ENCODE measurements around the gene MYF6. TPM values are rescaled to one million over a fixed set of nuclear protein-coding genes. Genes with fewer than 3 reads are reported as not detected.
"Not testable (repeated sequence)": the region's sequence is repeated elsewhere in the genome, so short reads cannot be mapped to it uniquely, and the experiment has no call there.

Gene MYF6
- polyA plus RNA-seq (2013, experiment 1 of 2): not detected
- not detected for polyA plus RNA-seq (2013, experiment 2 of 2)

DNA sequence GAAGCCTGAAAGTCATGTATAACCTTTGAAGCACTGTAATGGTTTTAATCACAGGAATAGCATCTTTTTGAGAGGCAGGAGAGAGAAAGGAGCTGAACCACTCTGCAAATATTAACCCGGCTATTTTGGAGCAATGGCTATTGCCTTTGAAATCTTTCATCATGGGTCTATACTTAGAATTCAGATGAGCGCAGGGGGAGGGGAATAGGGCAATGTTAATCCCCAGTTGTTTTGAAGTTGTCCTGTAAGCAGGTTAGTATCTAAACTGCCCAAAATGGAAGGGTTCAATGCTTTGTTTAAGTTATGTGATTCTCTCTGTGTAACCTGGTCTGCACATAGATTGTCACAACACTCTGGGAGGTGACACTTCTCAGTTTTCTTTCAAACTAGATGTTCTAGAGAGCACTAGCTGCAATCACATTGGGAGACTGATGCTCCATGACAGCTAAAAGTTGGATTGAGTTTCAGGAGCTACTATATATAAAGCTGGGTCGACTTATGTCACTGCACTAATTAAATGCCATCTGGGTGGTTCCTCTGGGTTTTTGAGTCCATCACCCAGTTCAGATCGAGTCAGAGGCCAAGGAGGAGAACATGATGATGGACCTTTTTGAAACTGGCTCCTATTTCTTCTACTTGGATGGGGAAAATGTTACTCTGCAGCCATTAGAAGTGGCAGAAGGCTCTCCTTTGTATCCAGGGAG, at the start of gene MYF6:
TSS of gene MYF6 (plus strand) at position 509 of the 704 bp plus-strand sequence. CDS start at position 595, 86 bp downstream.
- Histone ChIP-seq H3K27ac (ENCODE audit: low read depth, low read length, severe bottlenecking) (no peak within 1 kb of the TSS), H3K9me3 (ENCODE audit: control insufficient read depth, low read length) (no peaks in the 10 kb centered on the region), H3K4me3 (ENCODE audit: extremely low read depth, insufficient read depth, low read length, poor library complexity, severe bottlenecking) (peak within 1 kb of the TSS; percentile 24), H3K4me1 (ENCODE audit: control insufficient read depth, insufficient read depth, low read length, poor library complexity, severe bottlenecking) (no peaks in the 10 kb centered on the region), H3K36me3 (ENCODE audit: control insufficient read depth, insufficient read depth, low read length) (no peaks in the 10 kb centered on the region)
- WGBS, 2 experiments (ENCODE audit: insufficient coverage in 2 of 2): 85 to 94% methylated on average over 4 of the region's 4 CpGs

DNA sequence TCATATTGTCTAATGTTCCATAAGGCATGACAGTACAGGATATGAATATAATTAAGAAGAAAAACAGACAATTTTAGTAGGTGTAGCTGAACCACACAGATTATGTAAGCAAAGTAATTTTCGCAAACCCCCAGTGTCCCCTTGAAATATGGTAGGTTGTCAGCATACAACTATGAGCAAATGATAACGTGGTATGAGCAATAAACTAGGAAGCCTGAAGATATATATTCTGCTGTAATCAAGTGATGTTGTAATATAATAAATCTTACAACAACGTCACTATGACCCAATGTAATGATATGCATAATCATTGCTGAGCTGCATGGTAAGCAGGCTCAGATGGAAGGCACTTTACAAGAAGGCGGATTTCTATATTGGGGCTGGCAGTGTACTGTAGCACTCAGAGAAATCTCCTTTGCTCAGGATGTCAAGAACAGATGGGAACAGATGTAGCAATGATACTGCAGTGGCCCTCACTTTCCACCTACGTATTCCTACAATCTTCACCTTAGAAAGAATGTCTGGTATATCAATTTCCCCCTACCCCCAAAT, 47.8 kb upstream of the MYF6 start:
- H3K4me3 ChIP-seq (ENCODE audit: extremely low read depth, insufficient read depth, low read length, poor library complexity, severe bottlenecking): no peak overlapping the region
- 100% methylated on average over 2 to 3 of the region's 5 CpGs for WGBS, 2 experiments (ENCODE audit: insufficient coverage in 2 of 2)
- H3K4me1 ChIP-seq (ENCODE audit: control insufficient read depth, insufficient read depth, low read length, poor library complexity, severe bottlenecking): no peaks in the 10 kb centered on the region
- no peak overlapping the region for H3K27ac ChIP-seq (ENCODE audit: low read depth, low read length, severe bottlenecking)
- H3K36me3 ChIP-seq (ENCODE audit: control insufficient read depth, insufficient read depth, low read length): no peaks in the 10 kb centered on the region
- no peaks in the 10 kb centered on the region for H3K9me3 ChIP-seq (ENCODE audit: control insufficient read depth, low read length)

DNA sequence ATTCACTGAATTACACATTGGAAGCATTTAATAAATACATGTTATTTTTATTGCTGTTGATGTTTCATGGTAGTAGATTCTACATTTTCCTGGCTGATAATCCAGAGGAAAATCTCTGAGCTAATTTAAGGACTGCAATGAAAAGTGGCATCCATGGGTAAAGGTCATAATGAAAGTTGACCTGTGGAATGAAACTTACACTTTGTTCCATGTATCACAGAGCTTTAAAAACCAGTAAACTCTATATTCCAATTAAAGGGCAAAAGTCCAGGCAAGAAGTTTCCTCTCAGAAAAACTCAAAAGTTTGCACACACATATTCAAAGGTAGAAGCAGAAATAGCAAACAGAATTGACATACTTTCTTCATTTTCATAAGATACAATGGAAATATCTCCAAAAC, 44.8 kb upstream of the MYF6 start:
- Histone ChIP-seq H3K4me1 (ENCODE audit: control insufficient read depth, insufficient read depth, low read length, poor library complexity, severe bottlenecking) (no peaks in the 10 kb centered on the region), H3K4me3 (ENCODE audit: extremely low read depth, insufficient read depth, low read length, poor library complexity, severe bottlenecking) (no peak overlapping the region), H3K9me3 (ENCODE audit: control insufficient read depth, low read length) (no peaks in the 10 kb centered on the region), H3K36me3 (ENCODE audit: control insufficient read depth, insufficient read depth, low read length) (no peaks in the 10 kb centered on the region), H3K27ac (ENCODE audit: low read depth, low read length, severe bottlenecking) (no peak overlapping the region)

DNA sequence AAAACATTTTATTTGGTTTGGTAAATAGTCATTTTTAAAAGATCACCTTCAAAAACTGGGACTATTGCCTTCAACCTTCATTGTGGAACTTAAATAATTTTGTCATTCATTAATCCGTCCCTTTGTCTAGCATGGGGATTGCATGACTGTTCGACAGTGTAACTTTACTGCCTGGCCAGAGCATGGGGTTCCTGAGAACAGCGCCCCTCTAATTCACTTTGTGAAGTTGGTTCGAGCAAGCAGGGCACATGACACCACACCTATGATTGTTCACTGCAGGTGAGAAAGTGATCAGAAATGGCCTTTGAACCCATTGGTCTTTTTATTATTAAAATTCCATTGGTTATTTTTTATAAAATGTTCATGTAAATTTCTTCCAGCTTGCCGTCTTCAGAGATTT, 37.2 kb upstream of the MYF6 start:
- no peaks in the 10 kb centered on the region for H3K4me1 ChIP-seq (ENCODE audit: control insufficient read depth, insufficient read depth, low read length, poor library complexity, severe bottlenecking)
- 91 to 100% methylated on average over 3 to 4 of the region's 5 CpGs for WGBS, 2 experiments (ENCODE audit: insufficient coverage in 2 of 2)
- no peaks in the 10 kb centered on the region for H3K36me3 ChIP-seq (ENCODE audit: control insufficient read depth, insufficient read depth, low read length)
- H3K9me3 ChIP-seq (ENCODE audit: control insufficient read depth, low read length): no peaks in the 10 kb centered on the region
- no peak overlapping the region for H3K27ac ChIP-seq (ENCODE audit: low read depth, low read length, severe bottlenecking)
- H3K4me3 ChIP-seq (ENCODE audit: extremely low read depth, insufficient read depth, low read length, poor library complexity, severe bottlenecking): no peak overlapping the region

DNA sequence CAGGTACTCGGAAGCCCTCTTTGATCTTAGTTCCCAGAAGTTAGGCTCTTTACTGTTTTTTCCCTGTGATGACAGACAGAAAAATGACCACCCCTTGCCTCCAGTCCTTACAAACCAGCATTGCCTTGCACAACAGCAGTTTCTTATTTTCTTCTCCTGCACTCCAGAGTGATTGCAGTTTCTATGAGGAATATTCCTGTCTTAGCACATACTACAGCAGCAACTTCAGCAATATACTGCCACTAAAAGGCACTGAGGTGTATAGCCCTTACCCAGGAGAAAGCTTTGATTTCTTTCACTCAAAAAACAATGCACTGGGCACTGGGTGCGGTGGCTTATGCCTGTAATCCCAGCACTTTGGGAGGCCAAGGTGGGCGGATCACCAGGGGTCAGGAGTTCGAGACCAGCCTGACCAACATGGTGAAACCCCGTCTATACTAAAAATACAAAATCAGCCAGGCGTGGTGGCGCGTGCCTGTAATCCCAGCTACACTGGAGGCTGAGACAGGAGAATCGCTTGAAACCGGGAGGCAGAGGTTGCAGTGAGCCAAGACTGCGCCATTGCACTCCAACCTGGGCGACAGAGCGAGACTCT, 31.3 kb upstream of the MYF6 start:
- WGBS, 2 experiments (ENCODE audit: insufficient coverage in 2 of 2): 83 to 88% methylated on average over 7 to 10 of the region's 13 CpGs

DNA sequence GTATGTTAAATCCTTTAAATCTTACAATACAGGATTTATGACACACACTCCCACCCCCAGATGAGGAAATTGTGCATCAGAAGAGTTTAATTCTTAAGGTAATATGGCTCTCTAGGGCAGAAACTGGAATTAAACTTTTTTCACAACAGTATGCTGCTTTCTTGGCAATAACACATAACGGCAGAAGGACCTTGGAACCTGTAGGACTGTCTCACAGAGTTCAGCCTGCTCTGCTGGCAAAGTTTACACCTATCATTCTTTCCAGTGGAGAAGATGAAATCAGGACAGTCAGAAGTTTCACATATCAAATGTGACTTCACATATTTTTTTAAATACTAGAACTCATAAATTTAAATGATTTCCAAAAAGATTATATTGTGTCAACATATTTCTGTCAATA, 30.6 kb upstream of the MYF6 start:
- Histone ChIP-seq H3K9me3 (ENCODE audit: control insufficient read depth, low read length) (no peaks in the 10 kb centered on the region), H3K4me1 (ENCODE audit: control insufficient read depth, insufficient read depth, low read length, poor library complexity, severe bottlenecking) (no peaks in the 10 kb centered on the region), H3K36me3 (ENCODE audit: control insufficient read depth, insufficient read depth, low read length) (no peaks in the 10 kb centered on the region), H3K4me3 (ENCODE audit: extremely low read depth, insufficient read depth, low read length, poor library complexity, severe bottlenecking) (no peak overlapping the region), H3K27ac (ENCODE audit: low read depth, low read length, severe bottlenecking) (no peak overlapping the region)
- 83% methylated on average over 1 of the region's 1 CpG for WGBS, 2 experiments (ENCODE audit: insufficient coverage in 2 of 2)

More for the DNA sequence above, 31.3 kb upstream of the MYF6 start:
- not testable (repeated sequence) for H3K4me3 ChIP-seq (ENCODE audit: extremely low read depth, insufficient read depth, low read length, poor library complexity, severe bottlenecking); H3K36me3 ChIP-seq (ENCODE audit: control insufficient read depth, insufficient read depth, low read length); H3K4me1 ChIP-seq (ENCODE audit: control insufficient read depth, insufficient read depth, low read length, poor library complexity, severe bottlenecking); H3K27ac ChIP-seq (ENCODE audit: low read depth, low read length, severe bottlenecking); H3K9me3 ChIP-seq (ENCODE audit: control insufficient read depth, low read length)

DNA sequence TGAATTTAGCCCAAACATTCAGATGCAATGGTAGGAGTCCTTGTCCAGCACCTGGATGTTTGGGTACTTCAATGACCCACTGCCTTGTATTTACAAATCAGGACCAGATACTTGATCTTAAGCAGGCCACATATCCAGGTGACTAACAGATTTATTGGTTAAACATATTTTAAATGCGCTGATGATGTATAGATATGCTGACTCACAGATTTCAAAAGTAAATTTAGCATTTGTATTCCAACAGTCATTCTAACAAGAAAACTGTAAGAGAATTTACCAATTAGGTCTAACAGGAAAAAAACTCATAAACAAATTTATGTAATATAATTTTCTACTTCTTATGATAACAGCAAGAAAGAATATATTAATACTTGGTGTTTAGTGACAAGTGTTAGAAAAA, 29.4 kb upstream of the MYF6 start:
- H3K4me1 ChIP-seq (ENCODE audit: control insufficient read depth, insufficient read depth, low read length, poor library complexity, severe bottlenecking): no peaks in the 10 kb centered on the region
- no CpG with 5 or more reads among the region's 1 CpG for WGBS, 2 experiments (ENCODE audit: insufficient coverage in 2 of 2)
- no peak overlapping the region for H3K27ac ChIP-seq (ENCODE audit: low read depth, low read length, severe bottlenecking)
- no peak overlapping the region for H3K4me3 ChIP-seq (ENCODE audit: extremely low read depth, insufficient read depth, low read length, poor library complexity, severe bottlenecking)
- H3K9me3 ChIP-seq (ENCODE audit: control insufficient read depth, low read length): no peaks in the 10 kb centered on the region
- H3K36me3 ChIP-seq (ENCODE audit: control insufficient read depth, insufficient read depth, low read length): no peaks in the 10 kb centered on the region

DNA sequence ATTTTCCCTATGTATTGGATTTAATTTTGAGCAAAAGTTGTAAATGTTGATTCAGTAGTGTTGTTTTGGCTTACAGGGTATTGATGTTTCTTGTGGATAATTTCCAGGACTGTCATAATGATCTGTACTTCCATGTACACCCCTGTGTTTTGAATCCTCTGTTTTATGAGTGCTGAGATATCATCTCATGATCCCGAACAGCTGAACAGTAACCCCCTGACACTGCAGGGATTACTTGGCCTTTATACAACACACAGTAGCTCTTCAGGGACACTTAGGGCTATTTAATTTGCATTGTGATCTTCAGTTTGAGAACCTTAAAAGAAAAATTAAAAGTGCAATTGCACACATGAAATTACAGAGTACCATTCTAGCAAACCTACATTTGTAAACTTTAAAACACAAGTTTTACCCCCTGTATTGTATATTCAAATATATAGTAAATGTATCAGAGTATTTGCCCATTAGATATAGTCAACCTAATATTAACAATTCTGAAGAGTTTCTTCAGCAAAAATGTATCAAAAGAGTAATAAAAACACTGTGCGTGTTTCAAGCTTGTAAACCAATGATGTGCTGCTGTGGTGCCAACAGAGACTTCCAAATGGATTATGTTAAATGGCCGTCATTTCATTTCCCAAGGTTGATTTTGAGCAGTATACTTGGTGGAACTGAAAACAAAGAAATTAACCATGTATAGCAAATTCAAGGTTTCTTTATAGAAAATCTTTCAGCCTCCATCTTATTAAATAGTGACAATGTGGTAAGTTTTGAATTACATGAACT, 27.9 kb upstream of the MYF6 start:
- no CpG with 5 or more reads among the region's 3 CpGs for WGBS, 2 experiments (ENCODE audit: insufficient coverage in 2 of 2)

DNA sequence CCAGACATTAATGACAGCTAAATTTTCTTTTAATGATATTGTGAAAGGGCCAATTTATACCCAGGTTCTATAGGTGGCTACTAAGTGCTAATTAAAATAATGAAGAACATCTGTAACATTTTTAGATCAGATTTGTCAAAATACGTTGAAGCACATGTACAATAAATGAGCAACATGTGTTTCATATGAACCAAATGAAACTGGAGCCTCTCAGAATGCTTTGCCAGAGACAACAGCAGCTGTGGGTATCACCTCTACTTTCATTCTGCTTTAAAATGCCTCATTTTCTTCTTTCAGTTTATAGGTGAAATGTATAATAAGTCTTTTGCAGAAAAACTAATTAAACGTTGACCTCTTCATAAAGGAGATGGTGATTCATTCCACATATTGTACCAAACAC, 26.1 kb upstream of the MYF6 start:
- no peaks in the 10 kb centered on the region for H3K36me3 ChIP-seq (ENCODE audit: control insufficient read depth, insufficient read depth, low read length)

More for the DNA sequence above, 27.9 kb upstream of the MYF6 start:
- Histone ChIP-seq H3K4me1 (ENCODE audit: control insufficient read depth, insufficient read depth, low read length, poor library complexity, severe bottlenecking) (no peaks in the 10 kb centered on the region), H3K9me3 (ENCODE audit: control insufficient read depth, low read length) (no peaks in the 10 kb centered on the region), H3K4me3 (ENCODE audit: extremely low read depth, insufficient read depth, low read length, poor library complexity, severe bottlenecking) (no peak overlapping the region), H3K36me3 (ENCODE audit: control insufficient read depth, insufficient read depth, low read length) (no peaks in the 10 kb centered on the region), H3K27ac (ENCODE audit: low read depth, low read length, severe bottlenecking) (no peak overlapping the region)

DNA sequence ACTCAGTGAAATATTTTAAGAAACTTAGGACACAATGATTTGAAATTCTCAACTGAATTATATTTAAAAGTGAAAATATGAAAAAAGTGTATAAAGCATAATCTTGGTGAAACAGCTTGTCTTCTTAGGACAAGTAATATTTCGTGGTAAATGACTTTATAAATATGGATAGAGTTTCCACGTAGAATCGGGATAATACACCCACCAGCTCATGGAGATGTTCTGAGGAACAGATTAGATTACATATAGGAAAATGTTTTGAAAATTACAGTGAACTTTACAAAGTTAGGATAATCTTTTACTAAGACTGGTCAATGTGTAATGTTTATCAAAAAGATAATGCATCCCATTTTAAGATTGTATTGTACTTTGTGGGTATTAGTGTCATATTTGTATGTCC, 25.6 kb upstream of the MYF6 start:
- H3K4me1 ChIP-seq (ENCODE audit: control insufficient read depth, insufficient read depth, low read length, poor library complexity, severe bottlenecking): no peaks in the 10 kb centered on the region
- WGBS, 2 experiments (ENCODE audit: insufficient coverage in 2 of 2): 71% methylated on average over 1 of the region's 3 CpGs; no CpG with 5 or more reads in 1 of the 2 experiments
- no peaks in the 10 kb centered on the region for H3K36me3 ChIP-seq (ENCODE audit: control insufficient read depth, insufficient read depth, low read length)
- no peak overlapping the region for H3K27ac ChIP-seq (ENCODE audit: low read depth, low read length, severe bottlenecking)
- H3K9me3 ChIP-seq (ENCODE audit: control insufficient read depth, low read length): no peaks in the 10 kb centered on the region
- no peak overlapping the region for H3K4me3 ChIP-seq (ENCODE audit: extremely low read depth, insufficient read depth, low read length, poor library complexity, severe bottlenecking)

More for the DNA sequence above, 26.1 kb upstream of the MYF6 start:
- Histone ChIP-seq H3K27ac (ENCODE audit: low read depth, low read length, severe bottlenecking) (no peak overlapping the region), H3K4me3 (ENCODE audit: extremely low read depth, insufficient read depth, low read length, poor library complexity, severe bottlenecking) (no peak overlapping the region), H3K9me3 (ENCODE audit: control insufficient read depth, low read length) (no peaks in the 10 kb centered on the region), H3K4me1 (ENCODE audit: control insufficient read depth, insufficient read depth, low read length, poor library complexity, severe bottlenecking) (no peaks in the 10 kb centered on the region)
- 86% methylated on average over 1 of the region's 2 CpGs; no CpG with 5 or more reads in 1 of the 2 experiments for WGBS, 2 experiments (ENCODE audit: insufficient coverage in 2 of 2)
